Measurements from ENCODE around the gene SERPINB7. TPM values are rescaled to one million over a fixed set of nuclear protein-coding genes. Genes with fewer than 3 reads are reported as not detected.

The SERPINB7 gene
- polyA plus RNA-seq, 2 of the 4 experiments (the other 2 are of a cell fraction): 0.84 to 2.9 TPM

DNA sequence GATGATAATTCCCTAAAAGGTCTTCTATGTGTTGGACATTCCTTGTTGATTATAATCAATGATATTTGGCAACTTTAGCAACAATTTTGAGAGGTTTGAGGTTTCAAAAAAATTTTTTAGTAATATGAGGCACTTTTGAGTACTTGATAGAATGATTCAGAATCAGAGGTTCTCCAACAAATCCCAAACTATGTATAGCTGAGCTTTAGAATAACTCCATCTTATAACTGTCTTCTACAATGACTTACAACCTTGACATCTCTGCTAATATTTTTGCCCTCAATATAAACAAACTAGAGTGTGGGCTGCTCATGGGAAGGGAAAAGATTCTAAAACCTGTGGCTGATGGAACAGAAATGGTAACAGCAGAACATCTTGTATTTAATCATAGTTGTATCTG, 21.5 kb upstream of the SERPINB7 start:
- no peak for DNase-seq (ENCODE audit: low read depth in 1 of 2, low spot score in 1 of 2)

GRCh38 chr18:63757541-63757940, 17.7 kb upstream of the SERPINB7 start:
- TF ChIP-seq SMC3 (IDR thresholded peaks at IDR 0.05) (no peak), RCOR1 (IDR thresholded peaks at IDR 0.05; ENCODE audit: low read depth, low read length) (no peak), CTCF (IDR thresholded peaks at IDR 0.05) (no peak), JUNB (IDR thresholded peaks at IDR 0.05) (no peak), BHLHE40 (IDR thresholded peaks at IDR 0.05; ENCODE audit: low read depth, low read length) (no peak), FOXS1 (CRISPR knock-in tag; IDR thresholded peaks at IDR 0.05) (no peak), EHF (CRISPR knock-in tag; IDR thresholded peaks at IDR 0.05) (no peak), E2F6 (IDR thresholded peaks at IDR 0.05; ENCODE audit: borderline replicate concordance, low read depth) (no peak), TFCP2L1 (CRISPR knock-in tag; IDR thresholded peaks at IDR 0.05) (no peak), CBX8 (IDR thresholded peaks at IDR 0.05) (no peak), RNF2 (IDR thresholded peaks at IDR 0.05; ENCODE audit: borderline replicate concordance, low read depth) (no peak), ZFP36 (IDR thresholded peaks at IDR 0.05; ENCODE audit: borderline replicate concordance, partially characterized antibody) (no peak), RFX5 (IDR thresholded peaks at IDR 0.05) (no peak)
- DNase-seq (ENCODE audit: low read depth in 1 of 2, low spot score in 1 of 2) (no peak), ATAC-seq (no peak), FAIRE-seq (no peak)
- ChIA-PET CTCF (interaction anchor here (1.2 kb wide), 1 partner anchor 239 kb away, joined by 3 read pairs; no protein-coding TSS in a partner anchor), POLR2A (no interaction called here)
- H3K27ac ChIP-seq: no peak overlapping the region
- H3K4me2 ChIP-seq: no peak overlapping the region
- no peaks in the 10 kb centered on the region for H3K9me3 ChIP-seq
- H3K4me1 ChIP-seq: no peaks in the 10 kb centered on the region
- H3K4me3 ChIP-seq: no peak overlapping the region

More for the DNA sequence above, 21.5 kb upstream of the SERPINB7 start:
- Histone ChIP-seq H3K4me1 (no peaks in the 10 kb centered on the region), H3K27ac (no peak overlapping the region), H3K4me3 (no peak overlapping the region), H3K4me2 (no peak overlapping the region), H3K9me3 (no peaks in the 10 kb centered on the region)
- ChIA-PET CTCF (no interaction called here), POLR2A (no interaction called here)
- no peak for ATAC-seq
- TF ChIP-seq, protein P1, sequence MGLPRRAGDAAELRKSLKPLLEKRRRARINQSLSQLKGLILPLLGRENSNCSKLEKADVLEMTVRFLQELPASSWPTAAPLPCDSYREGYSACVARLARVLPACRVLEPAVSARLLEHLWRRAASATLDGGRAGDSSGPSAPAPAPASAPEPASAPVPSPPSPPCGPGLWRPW (IDR thresholded peaks at IDR 0.05): no peak
- TF ChIP-seq E2F6 (IDR thresholded peaks at IDR 0.05; ENCODE audit: borderline replicate concordance, low read depth): no peak
- TF ChIP-seq GATA3 (IDR thresholded peaks at IDR 0.05; ENCODE audit: borderline replicate concordance): no peak
- no peak for TF ChIP-seq POLR2A (IDR thresholded peaks at IDR 0.05; ENCODE audit: low read length)
- no peak for TF ChIP-seq HOXB5 (CRISPR knock-in tag; IDR thresholded peaks at IDR 0.05)
- no peak for TF ChIP-seq CBX8 (IDR thresholded peaks at IDR 0.05)
- no peak for TF ChIP-seq NR3C1 (IDR thresholded peaks at IDR 0.05)
- TF ChIP-seq CBX2 (IDR thresholded peaks at IDR 0.05; ENCODE audit: borderline replicate concordance, low read depth): no peak
- no peak for TF ChIP-seq MYC (IDR thresholded peaks at IDR 0.05; ENCODE audit: borderline replicate concordance, low read length)
- TF ChIP-seq, protein P2, sequence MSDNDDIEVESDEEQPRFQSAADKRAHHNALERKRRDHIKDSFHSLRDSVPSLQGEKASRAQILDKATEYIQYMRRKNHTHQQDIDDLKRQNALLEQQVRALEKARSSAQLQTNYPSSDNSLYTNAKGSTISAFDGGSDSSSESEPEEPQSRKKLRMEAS (IDR thresholded peaks at IDR 0.05): no peak
- no peak for TF ChIP-seq HMGXB4 (CRISPR knock-in tag; IDR thresholded peaks at IDR 0.05; ENCODE audit: borderline replicate concordance)
- no peak for TF ChIP-seq JUN (IDR thresholded peaks at IDR 0.05)
- no peak for TF ChIP-seq EP300 (IDR thresholded peaks at IDR 0.05)
- no peak for TF ChIP-seq RARB (CRISPR knock-in tag; IDR thresholded peaks at IDR 0.05)
- TF ChIP-seq FOSL2 (IDR thresholded peaks at IDR 0.05): no peak
- no peak for TF ChIP-seq FOSL2 (CRISPR knock-in tag; IDR thresholded peaks at IDR 0.05)
- TF ChIP-seq PHF8 (IDR thresholded peaks at IDR 0.05; ENCODE audit: borderline replicate concordance, low read depth): no peak
- TF ChIP-seq, protein P3, sequence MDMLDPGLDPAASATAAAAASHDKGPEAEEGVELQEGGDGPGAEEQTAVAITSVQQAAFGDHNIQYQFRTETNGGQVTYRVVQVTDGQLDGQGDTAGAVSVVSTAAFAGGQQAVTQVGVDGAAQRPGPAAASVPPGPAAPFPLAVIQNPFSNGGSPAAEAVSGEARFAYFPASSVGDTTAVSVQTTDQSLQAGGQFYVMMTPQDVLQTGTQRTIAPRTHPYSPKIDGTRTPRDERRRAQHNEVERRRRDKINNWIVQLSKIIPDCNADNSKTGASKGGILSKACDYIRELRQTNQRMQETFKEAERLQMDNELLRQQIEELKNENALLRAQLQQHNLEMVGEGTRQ (IDR thresholded peaks at IDR 0.05): no peak
- no peak for TF ChIP-seq ZNF302 (CRISPR knock-in tag; IDR thresholded peaks at IDR 0.05)
- FAIRE-seq: no peak

Measured in A549 (cell line).